Measurements from ENCODE around the gene PYROXD2. TPM values are rescaled to one million over a fixed set of nuclear protein-coding genes. Genes with fewer than 3 reads are reported as not detected.

PYROXD2 gene
- total RNA-seq, 1 donor = 33.9 TPM

DNA sequence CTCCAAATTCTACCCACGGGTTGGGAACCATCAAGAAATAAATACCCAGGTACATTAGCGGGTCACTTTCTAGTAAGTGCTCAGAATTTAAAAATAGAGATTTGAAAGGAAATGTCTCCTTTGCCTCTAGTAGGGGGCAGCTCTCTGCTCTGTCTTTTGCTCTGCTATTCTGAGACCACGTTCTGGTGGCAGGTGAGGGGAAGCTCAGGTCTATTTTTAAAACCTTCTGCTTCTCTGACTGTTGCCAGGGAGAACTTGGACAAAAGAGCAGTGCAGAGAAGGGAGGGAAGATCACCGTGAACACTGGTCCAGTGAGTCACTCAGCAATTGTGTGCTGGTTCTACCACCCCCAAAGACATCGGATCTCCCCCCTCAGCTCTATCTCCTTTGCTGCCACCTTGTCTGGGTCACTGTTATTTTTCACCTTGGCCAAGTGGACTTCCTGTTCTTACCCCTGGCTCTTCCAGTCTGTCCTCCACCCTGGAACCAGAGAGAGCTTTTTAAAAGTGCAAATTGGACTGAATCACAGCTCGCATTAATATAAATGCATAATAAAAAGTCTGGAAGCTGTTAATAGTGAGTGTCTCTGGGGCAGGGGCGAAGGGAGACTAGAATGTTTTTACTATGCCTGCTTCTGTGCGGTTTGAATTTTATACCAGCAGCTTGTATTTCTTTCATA is 74.6 kb downstream of the PYROXD2 start:
- DNase-seq (ENCODE audit: low read depth in 2 of 3, low spot score in 2 of 3) = no peak

GRCh38 chr10:98339799-98340198 is 75.2 kb downstream of the PYROXD2 start:
- DNase-seq (ENCODE audit: low read depth in 2 of 3, low spot score in 2 of 3) = no peak

DNA sequence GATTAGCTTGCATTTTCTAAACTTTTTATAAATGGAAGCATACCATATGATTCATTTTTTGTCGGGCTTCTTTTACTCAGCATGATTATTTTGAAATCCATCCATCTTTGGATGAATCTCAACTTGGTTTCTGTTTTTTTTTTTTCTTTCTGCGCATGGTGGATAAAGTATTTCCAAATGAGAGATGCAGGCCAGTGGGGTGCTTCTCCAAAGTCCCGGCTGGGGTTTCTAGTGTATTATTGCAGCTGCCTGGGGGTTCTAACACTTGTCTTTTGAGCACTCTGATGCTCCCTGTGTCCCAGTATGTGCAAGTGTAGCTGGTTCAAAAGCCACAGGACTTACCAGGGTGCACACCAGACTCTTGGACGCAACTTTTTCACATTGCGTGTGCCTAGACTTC is 76.1 kb downstream of the PYROXD2 start:
- DNase-seq (ENCODE audit: low read depth in 2 of 3, low spot score in 2 of 3) = no peak

DNA sequence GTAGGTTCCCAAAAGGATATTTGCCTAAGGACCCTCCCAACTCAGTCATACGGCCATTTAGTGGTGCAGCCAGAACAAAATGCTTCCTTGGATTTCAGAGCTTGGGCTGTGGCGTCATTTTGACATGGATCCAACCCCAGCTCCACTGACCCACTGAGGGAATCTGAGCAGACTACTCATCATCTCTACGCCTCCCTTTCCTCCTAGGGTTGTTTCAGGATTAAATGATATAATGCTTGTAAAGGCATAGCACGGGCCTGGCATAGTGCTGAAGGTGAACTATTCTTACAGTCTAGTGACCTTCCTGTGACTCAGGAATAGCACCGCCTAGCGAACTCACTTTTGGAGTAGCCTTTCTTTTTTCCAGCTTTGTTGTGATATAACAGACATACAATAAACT is 76.7 kb downstream of the PYROXD2 start:
- DNase-seq (ENCODE audit: low read depth in 2 of 3, low spot score in 2 of 3) = no peak

GRCh38 chr10:98337484-98337883 is 77.5 kb downstream of the PYROXD2 start:
- DNase-seq (ENCODE audit: low read depth in 2 of 3, low spot score in 2 of 3) = no peak

Small RNA genes within 50 kb of the gene (small RNA-seq; reads per million reads assigned to genes)
- not detected for gene MIR4685

Other genes with a start within 250 kb of the PYROXD2 start
- gene LOXL4, start 147.0 kb downstream of the PYROXD2 start, total RNA-seq = 2.2 TPM
- 50.1 TPM for gene HPS1, start 31.8 kb upstream of the PYROXD2 start, total RNA-seq